Measurements from ENCODE around the gene SLCO3A1.
"Not testable (repeated sequence)": the region's sequence is repeated elsewhere in the genome, so short reads cannot be mapped to it uniquely, and the experiment has no call there.

The SLCO3A1 gene

DNA sequence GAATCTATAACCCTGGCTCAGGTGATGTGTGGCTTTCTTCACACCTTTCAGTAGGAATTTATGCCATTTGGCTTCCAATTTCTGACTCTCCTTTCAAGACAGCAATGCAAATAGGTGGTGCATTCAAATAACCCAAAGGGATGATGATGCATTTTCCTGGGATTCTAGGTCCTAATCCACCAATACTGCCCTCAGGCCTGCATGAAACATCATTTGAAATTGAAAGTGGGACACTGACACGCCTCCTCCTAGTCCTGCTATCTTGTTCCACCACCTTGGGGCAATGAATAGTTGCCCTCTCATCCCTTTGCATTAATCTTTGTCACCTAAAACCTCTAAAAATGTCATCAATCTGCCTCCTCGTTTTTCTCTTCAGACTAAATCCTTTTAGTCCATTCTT lies 341.7 kb downstream of the SLCO3A1 start:
- H3K4me3 ChIP-seq (ENCODE audit: low read length): no peak overlapping the region
- DNase-seq (ENCODE audit: low read depth): no peak
- TF ChIP-seq, protein P1, sequence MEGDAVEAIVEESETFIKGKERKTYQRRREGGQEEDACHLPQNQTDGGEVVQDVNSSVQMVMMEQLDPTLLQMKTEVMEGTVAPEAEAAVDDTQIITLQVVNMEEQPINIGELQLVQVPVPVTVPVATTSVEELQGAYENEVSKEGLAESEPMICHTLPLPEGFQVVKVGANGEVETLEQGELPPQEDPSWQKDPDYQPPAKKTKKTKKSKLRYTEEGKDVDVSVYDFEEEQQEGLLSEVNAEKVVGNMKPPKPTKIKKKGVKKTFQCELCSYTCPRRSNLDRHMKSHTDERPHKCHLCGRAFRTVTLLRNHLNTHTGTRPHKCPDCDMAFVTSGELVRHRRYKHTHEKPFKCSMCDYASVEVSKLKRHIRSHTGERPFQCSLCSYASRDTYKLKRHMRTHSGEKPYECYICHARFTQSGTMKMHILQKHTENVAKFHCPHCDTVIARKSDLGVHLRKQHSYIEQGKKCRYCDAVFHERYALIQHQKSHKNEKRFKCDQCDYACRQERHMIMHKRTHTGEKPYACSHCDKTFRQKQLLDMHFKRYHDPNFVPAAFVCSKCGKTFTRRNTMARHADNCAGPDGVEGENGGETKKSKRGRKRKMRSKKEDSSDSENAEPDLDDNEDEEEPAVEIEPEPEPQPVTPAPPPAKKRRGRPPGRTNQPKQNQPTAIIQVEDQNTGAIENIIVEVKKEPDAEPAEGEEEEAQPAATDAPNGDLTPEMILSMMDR (IDR thresholded peaks at IDR 0.05; ENCODE audit: insufficient read depth, low read depth, low read length, missing control alignments): no peak

DNA sequence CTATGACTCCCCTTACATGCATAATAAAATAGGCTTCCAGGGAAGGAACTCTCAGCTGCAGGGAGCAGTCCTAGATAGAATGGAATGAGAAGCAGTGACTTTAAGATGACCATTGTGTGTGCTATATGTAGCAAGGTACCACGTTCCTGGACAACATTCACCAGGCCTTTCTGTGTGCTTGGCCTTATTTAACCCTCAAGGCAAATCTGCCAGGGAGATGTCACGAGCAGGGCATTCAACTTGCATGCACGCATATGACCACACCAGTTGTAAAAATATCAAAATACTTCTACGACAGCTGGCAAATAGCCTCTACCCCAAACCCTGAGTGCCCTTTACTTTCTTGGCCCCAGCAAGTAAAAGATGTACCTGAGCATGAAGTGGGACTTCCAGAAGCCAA lies 342.8 kb downstream of the SLCO3A1 start:
- TF ChIP-seq, protein P1 (IDR thresholded peaks at IDR 0.05; ENCODE audit: insufficient read depth, low read depth, low read length, missing control alignments): no peak

DNA sequence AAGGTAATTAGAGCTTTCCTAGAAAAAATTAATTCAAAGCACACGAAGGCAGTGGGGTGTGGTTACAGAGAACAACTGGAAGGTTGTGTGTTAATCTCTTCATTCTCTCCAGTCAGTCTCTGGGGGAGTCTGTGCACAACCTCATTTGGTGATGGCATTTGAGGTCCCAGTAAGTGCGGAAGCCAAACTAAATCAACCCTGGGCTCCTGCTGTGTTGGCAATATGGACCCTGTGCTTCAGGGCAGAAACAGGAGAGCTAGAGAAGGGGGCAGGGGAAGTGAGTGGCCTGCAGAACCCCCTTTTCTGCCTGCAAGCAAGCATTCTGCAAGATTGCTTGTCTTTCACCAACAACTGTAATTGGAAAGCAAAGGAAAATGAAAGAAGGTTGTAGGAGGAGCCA lies 344.2 kb downstream of the SLCO3A1 start:
- TF ChIP-seq, protein P1 (IDR thresholded peaks at IDR 0.05; ENCODE audit: insufficient read depth, low read depth, low read length, missing control alignments): no peak
- no peak overlapping the region for H3K4me3 ChIP-seq (ENCODE audit: low read length)
- DNase-seq (ENCODE audit: low read depth): no peak

More for the DNA sequence above, 342.8 kb downstream of the SLCO3A1 start:
- no peak for DNase-seq (ENCODE audit: low read depth)
- H3K4me3 ChIP-seq (ENCODE audit: low read length): no peak overlapping the region

DNA sequence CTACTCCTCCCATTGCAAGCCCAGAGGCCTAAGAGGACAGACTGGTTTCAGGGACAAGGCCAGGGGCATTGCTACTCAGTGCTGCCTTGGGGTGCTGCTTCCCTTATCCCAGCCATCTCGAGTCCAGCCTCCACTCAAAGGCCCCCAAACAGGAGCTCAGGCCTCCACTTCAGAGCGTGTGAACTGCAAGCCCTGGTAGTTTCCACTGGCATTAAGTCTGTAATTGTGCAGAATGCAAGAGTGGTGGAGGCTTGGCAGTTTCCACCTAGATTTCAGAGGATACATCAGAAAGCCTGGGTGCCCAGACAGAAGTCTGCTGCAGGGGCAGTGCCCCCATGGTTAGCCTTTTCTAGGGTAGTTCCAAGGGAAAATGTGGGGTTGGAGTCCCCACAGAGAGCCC lies 347.4 kb downstream of the SLCO3A1 start:
- no peak overlapping the region for H3K4me3 ChIP-seq (ENCODE audit: low read length)
- no peak for DNase-seq (ENCODE audit: low read depth)
- TF ChIP-seq, protein P1 (IDR thresholded peaks at IDR 0.05; ENCODE audit: insufficient read depth, low read depth, low read length, missing control alignments): no peak

DNA sequence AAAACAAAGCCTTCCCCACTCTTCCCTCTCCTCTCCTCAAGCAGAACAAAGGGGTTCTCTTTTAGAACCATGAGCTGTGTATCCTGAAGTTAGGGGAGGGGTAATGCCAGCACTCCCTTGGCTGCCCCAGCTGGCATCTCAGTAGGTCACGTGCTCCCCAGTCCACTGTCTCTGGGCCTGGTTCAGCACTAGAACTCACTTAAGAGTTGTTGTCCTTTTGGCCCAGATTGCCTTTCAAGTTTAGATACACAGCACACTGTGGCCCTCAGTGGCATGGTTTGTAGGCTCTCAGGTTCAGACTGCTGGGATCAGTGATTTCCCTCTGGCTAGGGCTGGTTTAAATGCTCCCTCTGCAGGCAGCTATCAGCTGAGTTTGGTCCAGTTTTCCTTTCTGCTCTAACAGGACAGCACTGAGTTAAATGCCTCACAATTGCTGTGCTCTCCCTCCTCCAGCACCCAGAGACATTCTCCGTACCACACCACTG lies 351.8 kb downstream of the SLCO3A1 start:
- H3K4me3 ChIP-seq (ENCODE audit: low read length): no peak overlapping the region
- DNase-seq (ENCODE audit: low read depth): peak; percentile 20
- TF ChIP-seq, protein P1 (IDR thresholded peaks at IDR 0.05; ENCODE audit: insufficient read depth, low read depth, low read length, missing control alignments): peak; percentile 36

DNA sequence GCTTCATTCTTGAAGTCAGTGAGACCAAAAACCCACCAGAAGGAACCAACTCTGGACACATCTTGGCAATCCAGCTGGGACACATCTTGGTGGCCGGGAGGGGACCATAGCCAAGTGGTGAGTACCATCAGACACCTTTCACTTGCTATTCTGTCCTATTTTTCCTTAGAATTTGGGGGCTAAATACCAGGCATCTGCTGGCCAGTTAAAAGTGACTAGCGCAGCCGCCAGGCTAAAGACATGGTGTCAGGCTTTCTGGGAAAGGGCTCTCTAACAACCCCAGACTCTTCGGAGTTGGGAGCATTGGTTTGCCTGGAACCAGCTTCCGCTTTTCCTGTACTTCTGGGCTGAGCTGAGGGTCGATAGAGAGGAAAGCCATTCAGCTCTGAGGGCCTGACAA lies 354.1 kb downstream of the SLCO3A1 start:
- H3K4me3 ChIP-seq (ENCODE audit: low read length); DNase-seq (ENCODE audit: low read depth): not testable (repeated sequence)

All from epithelial cell of esophagus (primary cell).